ENCODE results near the gene PRDM12. TPM values are rescaled to one million over a fixed set of nuclear protein-coding genes. Genes with fewer than 3 reads are reported as not detected.
"Not testable (repeated sequence)": the region's sequence is repeated elsewhere in the genome, so short reads cannot be mapped to it uniquely, and the experiment has no call there.

PRDM12 gene
- polyA plus RNA-seq, 1 of the 3 experiments (the other 2 are of a cell fraction): 0.08 TPM

DNA sequence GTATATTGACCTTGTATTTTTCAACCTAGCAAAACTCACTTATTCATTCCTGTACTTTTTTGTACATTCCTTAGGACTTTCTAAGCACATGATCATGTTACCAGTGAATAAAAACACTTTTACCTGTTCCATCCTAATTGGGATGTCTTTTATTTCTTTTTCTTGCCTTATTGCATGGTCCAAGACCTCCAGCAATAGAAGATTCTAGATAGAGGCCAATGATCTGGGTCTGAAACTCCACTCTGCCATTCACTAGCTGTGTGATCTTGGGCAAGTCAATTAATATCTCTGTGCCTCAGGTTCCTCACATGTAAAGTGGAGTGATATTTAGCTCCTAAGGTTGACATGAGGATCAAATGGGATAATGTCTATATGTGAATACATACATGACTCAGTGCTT, 20.7 kb downstream of the PRDM12 start:
- ChIA-PET POLR2A (no interaction called here), CTCF (interaction anchor here (0.8 to 15.3 kb wide), 8 partner anchors 11 to 233 kb away, joined by 3 to 520 read pairs (median 4); no protein-coding TSS in a partner anchor)
- Histone ChIP-seq H3K36me3 (replicated peaks in 1 of 2; ENCODE audit: control insufficient read depth in 1 of 2, insufficient read depth in 2 of 2, low read length in 1 of 2) (no peaks in the 10 kb centered on the region), H3K79me2 (ENCODE audit: insufficient read depth) (no peaks in the 10 kb centered on the region), H3K27ac (ENCODE audit: low read depth in 2 of 2, low read length in 1 of 2) (no peak overlapping the region), H3F3A (replicated peaks; ENCODE audit: insufficient read depth) (peaks cover 5% of the 10 kb centered on the region), H3K4me3 (ENCODE audit: low read depth in 2 of 2, low read length in 1 of 2) (no peak overlapping the region), H4K20me1 (ENCODE audit: insufficient read depth) (no peaks in the 10 kb centered on the region), H2AFZ (ENCODE audit: low read depth) (no peak overlapping the region), H3K4me2 (no peak overlapping the region), H3K27me3 (ENCODE audit: insufficient read depth) (no peaks in the 10 kb centered on the region), H3K4me1 (ENCODE audit: control insufficient read depth in 1 of 2, insufficient read depth in 2 of 2, low read depth in 1 of 2, low read length in 1 of 2) (peaks cover 0 to 11% of the 10 kb centered on the region in 2 experiments; a peak in 1 of 4 replicates), H3K9me3 (no peaks in the 10 kb centered on the region), H3K9me2 (no peaks in the 10 kb centered on the region), H3K9ac (no peak overlapping the region)
- no peak for DNase-seq
- no peak for TF ChIP-seq FOSL2 (IDR thresholded peaks at IDR 0.05; ENCODE audit: borderline replicate concordance, low read depth)
- no peak for TF ChIP-seq CHD2 (IDR thresholded peaks at IDR 0.05; ENCODE audit: low read length, partially characterized antibody)
- TF ChIP-seq TEAD4 (IDR thresholded peaks at IDR 0.05; ENCODE audit: borderline replicate concordance, insufficient read depth): no peak
- TF ChIP-seq MXI1 (IDR thresholded peaks at IDR 0.05; ENCODE audit: low read depth, low read length): no peak
- TF ChIP-seq YY1 (IDR thresholded peaks at IDR 0.05; ENCODE audit: low read depth): no peak
- TF ChIP-seq POLR2AphosphoS5 (IDR thresholded peaks at IDR 0.05; ENCODE audit: low read depth, low read length): no peak
- TF ChIP-seq, protein P1, sequence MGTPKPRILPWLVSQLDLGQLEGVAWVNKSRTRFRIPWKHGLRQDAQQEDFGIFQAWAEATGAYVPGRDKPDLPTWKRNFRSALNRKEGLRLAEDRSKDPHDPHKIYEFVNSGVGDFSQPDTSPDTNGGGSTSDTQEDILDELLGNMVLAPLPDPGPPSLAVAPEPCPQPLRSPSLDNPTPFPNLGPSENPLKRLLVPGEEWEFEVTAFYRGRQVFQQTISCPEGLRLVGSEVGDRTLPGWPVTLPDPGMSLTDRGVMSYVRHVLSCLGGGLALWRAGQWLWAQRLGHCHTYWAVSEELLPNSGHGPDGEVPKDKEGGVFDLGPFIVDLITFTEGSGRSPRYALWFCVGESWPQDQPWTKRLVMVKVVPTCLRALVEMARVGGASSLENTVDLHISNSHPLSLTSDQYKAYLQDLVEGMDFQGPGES (IDR thresholded peaks at IDR 0.05; ENCODE audit: low read depth, low read length): no peak
- TF ChIP-seq, protein P2, sequence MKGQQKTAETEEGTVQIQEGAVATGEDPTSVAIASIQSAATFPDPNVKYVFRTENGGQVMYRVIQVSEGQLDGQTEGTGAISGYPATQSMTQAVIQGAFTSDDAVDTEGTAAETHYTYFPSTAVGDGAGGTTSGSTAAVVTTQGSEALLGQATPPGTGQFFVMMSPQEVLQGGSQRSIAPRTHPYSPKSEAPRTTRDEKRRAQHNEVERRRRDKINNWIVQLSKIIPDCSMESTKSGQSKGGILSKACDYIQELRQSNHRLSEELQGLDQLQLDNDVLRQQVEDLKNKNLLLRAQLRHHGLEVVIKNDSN (IDR thresholded peaks at IDR 0.05; ENCODE audit: borderline replicate concordance, low read depth): no peak
- TF ChIP-seq, protein P3, sequence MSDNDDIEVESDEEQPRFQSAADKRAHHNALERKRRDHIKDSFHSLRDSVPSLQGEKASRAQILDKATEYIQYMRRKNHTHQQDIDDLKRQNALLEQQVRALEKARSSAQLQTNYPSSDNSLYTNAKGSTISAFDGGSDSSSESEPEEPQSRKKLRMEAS (IDR thresholded peaks at IDR 0.05; ENCODE audit: low read depth): no peak
- no peak for TF ChIP-seq MEF2A (IDR thresholded peaks at IDR 0.05; ENCODE audit: borderline replicate concordance, low read depth)
- no peak for TF ChIP-seq JUND (IDR thresholded peaks at IDR 0.05)
- no peak for TF ChIP-seq REST (IDR thresholded peaks at IDR 0.05; ENCODE audit: low read depth, low read length)
- TF ChIP-seq TCF12 (IDR thresholded peaks at IDR 0.05): no peak
- TF ChIP-seq RXRA (IDR thresholded peaks at IDR 0.05; ENCODE audit: borderline replicate concordance, low read depth): no peak
- TF ChIP-seq FOXM1 (IDR thresholded peaks at IDR 0.05; ENCODE audit: low read depth): no peak
- TF ChIP-seq, protein P4, sequence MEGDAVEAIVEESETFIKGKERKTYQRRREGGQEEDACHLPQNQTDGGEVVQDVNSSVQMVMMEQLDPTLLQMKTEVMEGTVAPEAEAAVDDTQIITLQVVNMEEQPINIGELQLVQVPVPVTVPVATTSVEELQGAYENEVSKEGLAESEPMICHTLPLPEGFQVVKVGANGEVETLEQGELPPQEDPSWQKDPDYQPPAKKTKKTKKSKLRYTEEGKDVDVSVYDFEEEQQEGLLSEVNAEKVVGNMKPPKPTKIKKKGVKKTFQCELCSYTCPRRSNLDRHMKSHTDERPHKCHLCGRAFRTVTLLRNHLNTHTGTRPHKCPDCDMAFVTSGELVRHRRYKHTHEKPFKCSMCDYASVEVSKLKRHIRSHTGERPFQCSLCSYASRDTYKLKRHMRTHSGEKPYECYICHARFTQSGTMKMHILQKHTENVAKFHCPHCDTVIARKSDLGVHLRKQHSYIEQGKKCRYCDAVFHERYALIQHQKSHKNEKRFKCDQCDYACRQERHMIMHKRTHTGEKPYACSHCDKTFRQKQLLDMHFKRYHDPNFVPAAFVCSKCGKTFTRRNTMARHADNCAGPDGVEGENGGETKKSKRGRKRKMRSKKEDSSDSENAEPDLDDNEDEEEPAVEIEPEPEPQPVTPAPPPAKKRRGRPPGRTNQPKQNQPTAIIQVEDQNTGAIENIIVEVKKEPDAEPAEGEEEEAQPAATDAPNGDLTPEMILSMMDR (IDR thresholded peaks at IDR 0.05): no peak

DNA sequence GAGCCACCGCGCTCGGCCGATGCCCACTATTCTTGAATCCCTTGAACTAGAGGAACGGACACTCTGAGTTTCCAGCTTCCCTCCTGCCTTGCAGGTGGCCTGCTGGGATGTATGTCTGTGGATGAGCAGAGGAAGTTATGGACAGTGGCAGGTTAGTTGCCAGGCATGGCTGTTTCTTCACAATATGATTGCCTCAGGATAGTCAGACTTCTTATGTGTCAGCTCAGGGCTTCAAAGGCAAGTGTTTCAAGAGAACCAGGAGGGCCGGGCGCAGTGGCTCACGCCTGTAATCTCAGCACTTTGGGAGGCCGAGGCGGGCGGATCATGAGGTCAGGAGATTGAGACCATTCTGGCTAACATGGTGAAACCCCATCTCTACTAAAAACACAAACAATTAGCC, 21.6 kb downstream of the PRDM12 start:
- H3K27me3 ChIP-seq (ENCODE audit: insufficient read depth); H3K9ac ChIP-seq; H3K4me2 ChIP-seq; H3K4me3 ChIP-seq (ENCODE audit: low read depth in 2 of 2, low read length in 1 of 2); H4K20me1 ChIP-seq (ENCODE audit: insufficient read depth); H3K36me3 ChIP-seq (replicated peaks in 1 of 2; ENCODE audit: control insufficient read depth in 1 of 2, insufficient read depth in 2 of 2, low read length in 1 of 2); H3K79me2 ChIP-seq (ENCODE audit: insufficient read depth); DNase-seq; POLR2A ChIA-PET; H3K9me2 ChIP-seq; H3K9me3 ChIP-seq; H2AFZ ChIP-seq (ENCODE audit: low read depth); H3K27ac ChIP-seq (ENCODE audit: low read depth in 2 of 2, low read length in 1 of 2): not testable (repeated sequence)
- peaks cover 0 to 10% of the 10 kb centered on the region in 2 experiments; a peak in 1 of 4 replicates for H3K4me1 ChIP-seq (ENCODE audit: control insufficient read depth in 1 of 2, insufficient read depth in 2 of 2, low read depth in 1 of 2, low read length in 1 of 2)
- peaks cover 12% of the 10 kb centered on the region for H3F3A ChIP-seq (replicated peaks; ENCODE audit: insufficient read depth)
- WGBS (ENCODE audit: low lambda C conversion rate): 90% methylated on average over 5 of the region's 11 CpGs
- CTCF ChIA-PET: interaction anchor here (0.8 to 15.3 kb wide), 4 partner anchors 10 to 216 kb away, joined by 3 to 520 read pairs (median 5); no protein-coding TSS in a partner anchor

Data from SK-N-SH (cell line).